GM18907 (cell line): ENCODE measurements around the gene TUFM.
"Not testable (repeated sequence)": the region's sequence is repeated elsewhere in the genome, so short reads cannot be mapped to it uniquely, and the experiment has no call there.

Experiments
- ATAC-seq: cut with Tn5 transposase; IDR thresholded peaks from one replicate; pipeline ENCODE4 v1.9.1; 2021; ENCODE audit warnings: mild to moderate bottlenecking, moderate library complexity; ENCODE audit not compliant: unreplicated experiment

The TUFM gene

GRCh38 chr16:28875134-28876018 is 29.2 kb upstream of the TUFM start:
- ATAC-seq, result no peak

- no peak for ATAC-seq
These were observed 28.3 kb upstream of the TUFM start for GRCh38 chr16:28874406-28874805.

GRCh38 chr16:28873543-28874201 is 27.5 kb upstream of the TUFM start:
- no peak for ATAC-seq

- no peak for ATAC-seq
These were observed 26.8 kb upstream of the TUFM start for GRCh38 chr16:28872952-28873351.

- ATAC-seq, result no peak
These were observed 23.1 kb upstream of the TUFM start for GRCh38 chr16:28869201-28869600.

- not testable (repeated sequence) for ATAC-seq
These were observed 21.5 kb upstream of the TUFM start for GRCh38 chr16:28867646-28868045.

GRCh38 chr16:28867241-28867640 is 21.1 kb upstream of the TUFM start:
- ATAC-seq, result no peak

GRCh38 chr16:28866454-28866804 is 20.3 kb upstream of the TUFM start:
- no peak for ATAC-seq

GRCh38 chr16:28865722-28866453 is 19.7 kb upstream of the TUFM start:
- ATAC-seq, result no peak

- ATAC-seq, result no peak
These were observed 19.0 kb upstream of the TUFM start for GRCh38 chr16:28865001-28865688.

GRCh38 chr16:28863929-28864793 is 18.0 kb upstream of the TUFM start:
- no peak for ATAC-seq

GRCh38 chr16:28859326-28859725 is 13.2 kb upstream of the TUFM start:
- no peak for ATAC-seq

- no peak for ATAC-seq
These were observed 12.3 kb upstream of the TUFM start for GRCh38 chr16:28858421-28858820.

- ATAC-seq, result peak; percentile 3
These were observed 755 bp upstream of the TUFM start for GRCh38 chr16:28846933-28847273.

- ATAC-seq, result peak; percentile 8
These were observed 428 bp downstream of the TUFM start for GRCh38 chr16:28845761-28846079.

- ATAC-seq, result no peak
These were observed 855 bp downstream of the TUFM start for GRCh38 chr16:28845293-28845692.

GRCh38 chr16:28844226-28844885 is 1.8 kb downstream of the TUFM start:
- no peak for ATAC-seq

- ATAC-seq, result no peak
These were observed 2.4 kb downstream of the TUFM start for GRCh38 chr16:28843766-28844165.

GRCh38 chr16:28842696-28843095 is 3.5 kb downstream of the TUFM start:
- no peak for ATAC-seq

GRCh38 chr16:28839899-28840298 is 6.2 kb downstream of the TUFM start:
- no peak for ATAC-seq
